ENCODE data around the gene BBX. TPM values are rescaled to one million over a fixed set of nuclear protein-coding genes. Genes with fewer than 3 reads are reported as not detected.

Gene BBX
- total RNA-seq, 1 donor from 2014 or later: 41.3 TPM

GRCh38 chr3:107637416-107638183 lies 114.8 kb downstream of the BBX start:
- peaks cover 22% of the 10 kb centered on the region for H3K4me1 ChIP-seq
- intact Hi-C loops (cut with micrococcal nuclease): no loop called here
- H3K27me3 ChIP-seq (ENCODE audit: low read depth): no peaks in the 10 kb centered on the region
- no peaks in the 10 kb centered on the region for H3K9me3 ChIP-seq (replicated peaks)
- TF ChIP-seq, protein P1, sequence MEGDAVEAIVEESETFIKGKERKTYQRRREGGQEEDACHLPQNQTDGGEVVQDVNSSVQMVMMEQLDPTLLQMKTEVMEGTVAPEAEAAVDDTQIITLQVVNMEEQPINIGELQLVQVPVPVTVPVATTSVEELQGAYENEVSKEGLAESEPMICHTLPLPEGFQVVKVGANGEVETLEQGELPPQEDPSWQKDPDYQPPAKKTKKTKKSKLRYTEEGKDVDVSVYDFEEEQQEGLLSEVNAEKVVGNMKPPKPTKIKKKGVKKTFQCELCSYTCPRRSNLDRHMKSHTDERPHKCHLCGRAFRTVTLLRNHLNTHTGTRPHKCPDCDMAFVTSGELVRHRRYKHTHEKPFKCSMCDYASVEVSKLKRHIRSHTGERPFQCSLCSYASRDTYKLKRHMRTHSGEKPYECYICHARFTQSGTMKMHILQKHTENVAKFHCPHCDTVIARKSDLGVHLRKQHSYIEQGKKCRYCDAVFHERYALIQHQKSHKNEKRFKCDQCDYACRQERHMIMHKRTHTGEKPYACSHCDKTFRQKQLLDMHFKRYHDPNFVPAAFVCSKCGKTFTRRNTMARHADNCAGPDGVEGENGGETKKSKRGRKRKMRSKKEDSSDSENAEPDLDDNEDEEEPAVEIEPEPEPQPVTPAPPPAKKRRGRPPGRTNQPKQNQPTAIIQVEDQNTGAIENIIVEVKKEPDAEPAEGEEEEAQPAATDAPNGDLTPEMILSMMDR (IDR thresholded peaks at IDR 0.05; ENCODE audit: borderline replicate concordance): no peak
- DNase-seq: no peak
- no peak overlapping the region for H3K27ac ChIP-seq (replicated peaks)
- no peaks in the 10 kb centered on the region for H3K36me3 ChIP-seq
- H3K4me3 ChIP-seq: no peak overlapping the region

GRCh38 chr3:107641572-107642307 lies 119.0 kb downstream of the BBX start:
- H3K4me3 ChIP-seq: no peak overlapping the region
- H3K27me3 ChIP-seq (ENCODE audit: low read depth): no peaks in the 10 kb centered on the region
- intact Hi-C loops (cut with micrococcal nuclease): no loop called here
- no peak for DNase-seq
- H3K4me1 ChIP-seq: peaks cover 11% of the 10 kb centered on the region
- H3K36me3 ChIP-seq: peaks cover 2% of the 10 kb centered on the region
- H3K27ac ChIP-seq (replicated peaks): no peak overlapping the region
- H3K9me3 ChIP-seq (replicated peaks): no peaks in the 10 kb centered on the region
- TF ChIP-seq, protein P1 (IDR thresholded peaks at IDR 0.05; ENCODE audit: borderline replicate concordance): no peak

DNA sequence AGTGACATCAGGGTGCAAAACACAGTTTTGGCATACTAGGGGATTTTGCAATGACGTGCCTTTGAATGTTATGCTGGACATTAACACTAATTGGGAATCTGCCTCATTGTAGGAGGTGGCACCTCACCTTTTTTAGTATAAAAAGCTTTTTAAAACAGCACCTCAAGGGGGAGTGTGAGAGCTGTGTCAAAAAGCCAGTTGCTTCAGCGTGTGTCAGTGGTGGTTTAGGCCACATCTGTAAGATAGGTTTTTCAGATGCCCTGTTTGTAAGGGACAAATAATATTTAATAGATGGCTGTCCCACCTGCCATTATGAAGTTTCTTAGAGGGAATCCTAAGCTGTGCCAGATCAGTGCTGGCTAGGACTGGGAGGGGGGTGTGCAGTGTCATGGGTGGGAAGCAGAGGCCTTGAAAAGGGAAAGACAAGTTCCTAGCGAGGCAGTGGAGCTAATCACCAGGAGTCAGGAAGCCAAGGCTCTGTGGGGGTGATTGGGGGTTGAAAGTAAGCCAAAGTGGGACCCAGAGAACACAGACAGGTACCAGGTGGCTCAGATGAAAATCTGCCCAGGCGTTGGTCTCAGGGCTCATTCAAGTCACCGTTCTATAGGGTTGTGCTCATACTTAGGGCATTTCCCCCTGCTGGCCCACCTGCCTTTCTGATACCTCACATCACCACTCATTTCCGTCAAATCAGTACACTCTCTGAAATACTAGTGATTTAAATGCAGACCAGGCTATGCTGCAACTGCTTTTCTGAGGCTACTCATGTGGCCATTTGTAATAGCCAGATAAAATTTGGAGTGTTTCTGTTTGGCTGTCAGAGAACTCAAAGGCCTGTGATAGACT lies 120.5 kb downstream of the BBX start:
- H3K4me3 ChIP-seq: no peak overlapping the region
- intact Hi-C loops (cut with micrococcal nuclease): no loop called here
- H3K4me1 ChIP-seq: peaks cover 11% of the 10 kb centered on the region
- no peak overlapping the region for H3K27ac ChIP-seq (replicated peaks)
- H3K36me3 ChIP-seq: peaks cover 9% of the 10 kb centered on the region
- no peaks in the 10 kb centered on the region for H3K27me3 ChIP-seq (ENCODE audit: low read depth)
- no peaks in the 10 kb centered on the region for H3K9me3 ChIP-seq (replicated peaks)
- no peak for DNase-seq
- TF ChIP-seq, protein P1 (IDR thresholded peaks at IDR 0.05; ENCODE audit: borderline replicate concordance): no peak

GRCh38 chr3:107644631-107645030 lies 121.9 kb downstream of the BBX start:
- Histone ChIP-seq H3K36me3 (peaks cover 14% of the 10 kb centered on the region), H3K27ac (replicated peaks) (no peak overlapping the region), H3K27me3 (ENCODE audit: low read depth) (no peaks in the 10 kb centered on the region), H3K4me1 (peaks cover 11% of the 10 kb centered on the region), H3K9me3 (replicated peaks) (no peaks in the 10 kb centered on the region), H3K4me3 (no peak overlapping the region)
- TF ChIP-seq, protein P1 (IDR thresholded peaks at IDR 0.05; ENCODE audit: borderline replicate concordance): no peak
- intact Hi-C loops (cut with micrococcal nuclease): no loop called here
- DNase-seq: no peak

- TF ChIP-seq, protein P1 (IDR thresholded peaks at IDR 0.05; ENCODE audit: borderline replicate concordance): no peak
- Histone ChIP-seq H3K36me3 (peaks cover 14% of the 10 kb centered on the region), H3K4me3 (no peak overlapping the region), H3K27me3 (ENCODE audit: low read depth) (no peaks in the 10 kb centered on the region), H3K4me1 (peaks cover 4% of the 10 kb centered on the region), H3K9me3 (replicated peaks) (no peaks in the 10 kb centered on the region), H3K27ac (replicated peaks) (no peak overlapping the region)
- intact Hi-C loops (cut with micrococcal nuclease): no loop called here
- no peak for DNase-seq
These were observed 128.0 kb downstream of the BBX start for GRCh38 chr3:107650788-107651187.

Data from left ventricle myocardium inferior (tissue), 1 donor.